BLaER1 (cell line): ENCODE results near the gene SERP2.
A peak's percentile ranks its signal among the peaks of the same experiment; 100 is the strongest.

Source experiments
- H3K27ac ChIP-seq: shearing (Covaris generic); formaldehyde crosslinking; 2 replicates; pipeline ENCODE4 v1.8.1; 2022
- H3K27me3 ChIP-seq: shearing (Covaris generic); formaldehyde crosslinking; 2 replicates; pipeline ENCODE4 v1.8.1; 2022
- H3K36me3 ChIP-seq: shearing (Covaris generic); formaldehyde crosslinking; 2 replicates; pipeline ENCODE4 v1.8.1; 2022
- H3K4me1 ChIP-seq: shearing (Covaris generic); formaldehyde crosslinking; 2 replicates; pipeline ENCODE4 v1.8.1; 2022
- H3K4me2 ChIP-seq: shearing (Covaris generic); formaldehyde crosslinking; 2 replicates; pipeline ENCODE4 v1.8.1; 2022
- H3K4me3 ChIP-seq: shearing (Covaris generic); formaldehyde crosslinking; 2 replicates; pipeline ENCODE4 v1.8.1; 2022
- H3K9ac ChIP-seq: shearing (Covaris generic); formaldehyde crosslinking; 2 replicates; pipeline ENCODE4 v1.8.1; 2022
- H3K9me3 ChIP-seq: shearing (Covaris generic); formaldehyde crosslinking; 2 replicates; pipeline ENCODE4 v1.8.1; 2022
- H4K20me1 ChIP-seq: shearing (Covaris generic); formaldehyde crosslinking; 2 replicates; pipeline ENCODE4 v1.8.1; 2022
- Cebpa-rat ChIP-seq: shearing (Covaris generic); IDR thresholded peaks from 2 replicates; pipeline ENCODE4 v1.8.1; 2022

SERP2 gene

GRCh38 chr13:44416744-44417143 lies 43.1 kb downstream of the SERP2 start:
- Histone ChIP-seq H3K36me3 (no peaks in the 10 kb centered on the region), H3K9ac (no peak overlapping the region), H4K20me1 (no peaks in the 10 kb centered on the region), H3K27me3 (no peaks in the 10 kb centered on the region), H3K4me3 (no peak overlapping the region), H3K4me1 (peaks cover 25% of the 10 kb centered on the region), H3K4me2 (peak overlapping the region; percentile 35), H3K27ac (no peak overlapping the region), H3K9me3 (peaks cover 8% of the 10 kb centered on the region)
- no peak for TF ChIP-seq Cebpa-rat

GRCh38 chr13:44417446-44417845 lies 43.8 kb downstream of the SERP2 start:
- no peaks in the 10 kb centered on the region for H3K36me3 ChIP-seq
- H3K4me3 ChIP-seq, result no peak overlapping the region
- H4K20me1 ChIP-seq, result no peaks in the 10 kb centered on the region
- H3K9me3 ChIP-seq, result peaks cover 8% of the 10 kb centered on the region
- H3K4me1 ChIP-seq, result peaks cover 27% of the 10 kb centered on the region
- H3K9ac ChIP-seq, result no peak overlapping the region
- 0 out of 2 replicates have a peak overlapping the region, but pooled peaks have one; percentile 52 for H3K4me2 ChIP-seq
- H3K27me3 ChIP-seq, result no peaks in the 10 kb centered on the region
- TF ChIP-seq Cebpa-rat, result no peak
- H3K27ac ChIP-seq, result 0 out of 2 replicates have a peak overlapping the region, but pooled peaks have one; percentile 0

- H3K9ac ChIP-seq, result no peak overlapping the region
- TF ChIP-seq Cebpa-rat, result no peak
- H3K27me3 ChIP-seq, result no peaks in the 10 kb centered on the region
- no peaks in the 10 kb centered on the region for H4K20me1 ChIP-seq
- H3K4me1 ChIP-seq, result peaks cover 31% of the 10 kb centered on the region
- no peak overlapping the region for H3K4me3 ChIP-seq
- H3K9me3 ChIP-seq, result peaks cover 8% of the 10 kb centered on the region
- peak overlapping the region; percentile 52 for H3K4me2 ChIP-seq
- H3K36me3 ChIP-seq, result no peaks in the 10 kb centered on the region
- 0 out of 2 replicates have a peak overlapping the region, but pooled peaks have one; percentile 0 for H3K27ac ChIP-seq
Measured at GRCh38 chr13:44417876-44418275, 44.3 kb downstream of the SERP2 start.

GRCh38 chr13:44420376-44421220 lies 47.0 kb downstream of the SERP2 start:
- H3K4me1 ChIP-seq, result peaks cover 54% of the 10 kb centered on the region

GRCh38 chr13:44421853-44422525 lies 48.4 kb downstream of the SERP2 start:
- no peak overlapping the region for H3K9ac ChIP-seq
- H3K27me3 ChIP-seq, result no peaks in the 10 kb centered on the region
- no peaks in the 10 kb centered on the region for H3K9me3 ChIP-seq
- no peaks in the 10 kb centered on the region for H4K20me1 ChIP-seq
- no peak overlapping the region for H3K4me3 ChIP-seq
- peaks cover 53% of the 10 kb centered on the region for H3K4me1 ChIP-seq
- peak overlapping the region; percentile 50; the same call in 1 of the 2 replicates for H3K4me2 ChIP-seq
- no peak overlapping the region for H3K27ac ChIP-seq
- H3K36me3 ChIP-seq, result no peaks in the 10 kb centered on the region
- no peak for TF ChIP-seq Cebpa-rat

More at GRCh38 chr13:44420376-44421220, 47.0 kb downstream of the SERP2 start:
- no peak overlapping the region for H3K9ac ChIP-seq
- H4K20me1 ChIP-seq, result no peaks in the 10 kb centered on the region
- H3K27me3 ChIP-seq, result no peaks in the 10 kb centered on the region
- no peaks in the 10 kb centered on the region for H3K36me3 ChIP-seq
- H3K27ac ChIP-seq, result no peak overlapping the region
- TF ChIP-seq Cebpa-rat, result no peak
- no peaks in the 10 kb centered on the region; the same call in 1 of the 2 replicates for H3K9me3 ChIP-seq
- H3K4me2 ChIP-seq, result no peak overlapping the region
- no peak overlapping the region for H3K4me3 ChIP-seq

- Histone ChIP-seq H3K4me3 (no peak overlapping the region), H3K36me3 (no peaks in the 10 kb centered on the region), H3K4me1 (peaks cover 46% of the 10 kb centered on the region), H3K27ac (peak overlapping the region; percentile 6; the same call in 1 of the 2 replicates), H3K27me3 (no peaks in the 10 kb centered on the region), H3K4me2 (peak overlapping the region; percentile 50), H4K20me1 (no peaks in the 10 kb centered on the region), H3K9ac (no peak overlapping the region; the same call in 1 of the 2 replicates), H3K9me3 (peaks cover 8% of the 10 kb centered on the region)
- no peak for TF ChIP-seq Cebpa-rat
Measured at GRCh38 chr13:44422755-44423643, 49.4 kb downstream of the SERP2 start.

- no peaks in the 10 kb centered on the region for H3K27me3 ChIP-seq
- no peak for TF ChIP-seq Cebpa-rat
- H3K9me3 ChIP-seq, result peaks cover 8% of the 10 kb centered on the region
- no peaks in the 10 kb centered on the region for H4K20me1 ChIP-seq
- no peak overlapping the region for H3K9ac ChIP-seq
- no peak overlapping the region for H3K27ac ChIP-seq
- no peaks in the 10 kb centered on the region for H3K36me3 ChIP-seq
- H3K4me2 ChIP-seq, result peak overlapping the region; percentile 50
- peaks cover 42% of the 10 kb centered on the region for H3K4me1 ChIP-seq
- H3K4me3 ChIP-seq, result no peak overlapping the region
Measured at GRCh38 chr13:44423824-44424223, 50.2 kb downstream of the SERP2 start.

GRCh38 chr13:44425041-44425814 lies 51.6 kb downstream of the SERP2 start:
- H3K4me1 ChIP-seq, result peaks cover 42% of the 10 kb centered on the region
- no peaks in the 10 kb centered on the region for H3K27me3 ChIP-seq
- no peak for TF ChIP-seq Cebpa-rat
- no peaks in the 10 kb centered on the region for H4K20me1 ChIP-seq
- peak overlapping the region; percentile 66 for H3K4me2 ChIP-seq
- no peak overlapping the region for H3K27ac ChIP-seq
- H3K9ac ChIP-seq, result no peak overlapping the region
- no peaks in the 10 kb centered on the region for H3K36me3 ChIP-seq
- H3K4me3 ChIP-seq, result no peak overlapping the region
- peaks cover 8% of the 10 kb centered on the region for H3K9me3 ChIP-seq

- peaks cover 42% of the 10 kb centered on the region for H3K4me1 ChIP-seq
- H3K27ac ChIP-seq, result no peak overlapping the region
- H3K9ac ChIP-seq, result no peak overlapping the region
- H3K4me2 ChIP-seq, result peak overlapping the region; percentile 66
- no peaks in the 10 kb centered on the region for H3K36me3 ChIP-seq
- H4K20me1 ChIP-seq, result no peaks in the 10 kb centered on the region
- no peak overlapping the region for H3K4me3 ChIP-seq
- TF ChIP-seq Cebpa-rat, result no peak
- H3K27me3 ChIP-seq, result no peaks in the 10 kb centered on the region
- peaks cover 8% of the 10 kb centered on the region for H3K9me3 ChIP-seq
Measured at GRCh38 chr13:44425815-44426078, 52.1 kb downstream of the SERP2 start.
